ENCODE data around the gene OSBPL10. TPM values are rescaled to one million over a fixed set of nuclear protein-coding genes. Genes with fewer than 3 reads are reported as not detected.

OSBPL10 gene
- total RNA-seq, 1 donor from 2014 or later = 12.1 TPM

DNA sequence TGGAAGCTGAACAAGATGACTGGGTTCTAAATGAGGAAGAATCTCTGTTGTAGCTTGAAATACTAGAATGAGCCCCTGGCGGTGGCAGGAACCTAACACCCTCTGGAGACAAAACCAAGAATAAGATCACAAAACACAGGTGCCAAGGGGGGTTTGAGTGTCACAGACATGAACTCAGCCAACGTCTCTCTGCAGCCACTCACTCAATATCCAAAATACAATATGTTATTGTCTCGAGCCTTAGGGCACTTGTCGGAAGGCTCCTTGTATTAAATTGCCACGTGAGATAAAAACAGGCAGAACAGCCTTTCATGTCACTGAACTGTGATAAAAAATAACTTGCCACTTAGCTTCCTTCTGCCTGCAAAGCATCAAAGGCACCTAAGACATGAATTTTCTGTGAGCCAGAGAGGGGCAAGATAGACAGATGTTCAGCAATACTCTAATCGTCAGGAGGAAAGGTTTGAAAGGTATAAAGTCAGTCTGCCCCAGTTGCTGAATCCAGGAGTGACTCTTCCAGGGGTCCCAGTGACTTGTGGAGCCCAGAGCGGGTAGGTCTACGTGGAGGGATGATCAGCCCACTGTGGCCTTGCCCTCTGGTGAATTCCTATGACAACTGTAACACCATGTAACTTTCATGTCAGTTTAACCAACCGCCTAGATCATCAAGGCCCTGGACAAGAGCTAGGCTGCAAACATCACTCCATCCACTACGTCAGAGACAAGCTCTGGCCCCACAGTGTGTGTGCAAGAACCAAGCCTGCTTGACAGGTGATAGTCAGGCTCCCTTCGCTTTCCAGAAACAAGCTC is 165.2 kb downstream of the OSBPL10 start:
- no peaks in the 10 kb centered on the region for H3K4me1 Mint-ChIP-seq (ENCODE audit: low read depth)
- H3K9me3 Mint-ChIP-seq = no peaks in the 10 kb centered on the region
- no peak for DNase-seq (ENCODE audit: low spot score)
- no peak overlapping the region for H3K4me3 Mint-ChIP-seq
- intact Hi-C loops (cut with micrococcal nuclease) = no loop called here
- no peaks in the 10 kb centered on the region for H3K36me3 Mint-ChIP-seq (ENCODE audit: low read depth)
- H3K27ac Mint-ChIP-seq = no peak overlapping the region
- H3K27me3 Mint-ChIP-seq (ENCODE audit: insufficient read depth) = no peaks in the 10 kb centered on the region

DNA sequence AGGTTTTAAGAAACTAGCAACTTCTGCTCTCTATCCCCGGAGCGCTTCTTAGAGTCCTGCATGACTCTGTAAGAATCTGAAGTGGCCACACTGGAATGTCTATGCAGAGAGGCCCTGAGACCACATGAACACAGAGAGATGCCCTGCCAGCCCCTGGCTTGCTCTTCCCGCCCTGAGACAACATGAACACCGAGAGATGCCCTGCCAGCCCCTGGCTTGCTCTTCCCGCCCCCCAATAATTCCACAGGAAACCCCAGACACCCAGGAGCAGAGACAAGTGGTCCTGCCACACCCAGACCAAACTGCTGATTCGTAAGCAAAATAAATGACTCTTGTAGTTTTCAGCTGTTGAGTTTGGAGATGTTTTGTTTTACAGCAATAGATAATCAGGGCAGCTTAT is 166.1 kb downstream of the OSBPL10 start:
- no peak for DNase-seq (ENCODE audit: low spot score)

DNA sequence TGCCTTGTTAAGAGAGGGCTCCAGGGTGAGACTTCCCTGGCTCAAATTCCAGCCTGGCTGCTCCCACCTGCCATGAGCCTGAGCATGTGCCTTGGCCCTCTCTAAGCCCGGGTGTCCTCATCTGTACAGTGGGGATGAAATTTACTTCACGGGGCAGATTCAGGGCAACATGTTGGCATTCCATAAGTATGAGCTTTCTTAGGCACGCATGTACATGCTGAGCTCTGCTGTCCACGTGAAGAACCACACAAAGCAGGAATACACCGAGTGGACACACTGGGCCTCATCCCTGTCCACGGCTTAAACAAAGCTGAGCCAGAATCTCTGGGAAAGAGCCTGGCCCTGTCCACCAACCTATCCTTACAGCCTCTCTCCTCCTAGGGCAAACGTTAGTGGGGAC is 167.4 kb downstream of the OSBPL10 start:
- intact Hi-C loops (cut with micrococcal nuclease) = no loop called here
- H3K9me3 Mint-ChIP-seq = no peaks in the 10 kb centered on the region
- H3K36me3 Mint-ChIP-seq (ENCODE audit: low read depth) = no peaks in the 10 kb centered on the region
- no peak overlapping the region for H3K4me3 Mint-ChIP-seq
- H3K4me1 Mint-ChIP-seq (ENCODE audit: low read depth) = no peaks in the 10 kb centered on the region
- DNase-seq (ENCODE audit: low spot score) = no peak
- no peaks in the 10 kb centered on the region for H3K27me3 Mint-ChIP-seq (ENCODE audit: insufficient read depth)
- H3K27ac Mint-ChIP-seq = no peak overlapping the region

More for the DNA sequence above, 166.1 kb downstream of the OSBPL10 start:
- no peak overlapping the region for H3K27ac Mint-ChIP-seq
- no peaks in the 10 kb centered on the region for H3K36me3 Mint-ChIP-seq (ENCODE audit: low read depth)
- no peaks in the 10 kb centered on the region for H3K4me1 Mint-ChIP-seq (ENCODE audit: low read depth)
- no peaks in the 10 kb centered on the region for H3K27me3 Mint-ChIP-seq (ENCODE audit: insufficient read depth)
- intact Hi-C loops (cut with micrococcal nuclease) = no loop called here
- H3K4me3 Mint-ChIP-seq = no peak overlapping the region
- H3K9me3 Mint-ChIP-seq = no peaks in the 10 kb centered on the region

DNA sequence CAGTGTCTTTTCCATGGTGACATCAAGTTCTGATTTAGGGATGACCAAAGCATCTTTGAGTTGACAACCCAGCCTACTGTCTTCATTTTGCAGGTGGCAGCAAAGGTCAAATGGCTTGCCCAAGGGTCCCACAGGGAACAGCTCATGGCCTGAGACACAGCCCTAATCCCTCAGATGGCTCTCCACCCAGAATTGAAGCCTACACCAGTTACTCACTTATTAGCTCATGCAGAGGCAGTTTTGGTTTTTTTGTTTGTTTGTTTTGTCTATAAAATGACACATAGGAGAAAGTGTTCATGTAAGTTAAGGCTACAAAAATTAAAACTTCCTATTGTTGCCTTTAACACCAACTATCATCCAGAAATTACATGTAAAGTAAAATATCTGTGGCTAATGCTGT is 167.9 kb downstream of the OSBPL10 start:
- intact Hi-C loops (cut with micrococcal nuclease) = no loop called here
- no peaks in the 10 kb centered on the region for H3K4me1 Mint-ChIP-seq (ENCODE audit: low read depth)
- no peaks in the 10 kb centered on the region for H3K27me3 Mint-ChIP-seq (ENCODE audit: insufficient read depth)
- no peak overlapping the region for H3K4me3 Mint-ChIP-seq
- no peaks in the 10 kb centered on the region for H3K9me3 Mint-ChIP-seq
- DNase-seq (ENCODE audit: low spot score) = no peak
- no peaks in the 10 kb centered on the region for H3K36me3 Mint-ChIP-seq (ENCODE audit: low read depth)
- no peak overlapping the region for H3K27ac Mint-ChIP-seq

DNA sequence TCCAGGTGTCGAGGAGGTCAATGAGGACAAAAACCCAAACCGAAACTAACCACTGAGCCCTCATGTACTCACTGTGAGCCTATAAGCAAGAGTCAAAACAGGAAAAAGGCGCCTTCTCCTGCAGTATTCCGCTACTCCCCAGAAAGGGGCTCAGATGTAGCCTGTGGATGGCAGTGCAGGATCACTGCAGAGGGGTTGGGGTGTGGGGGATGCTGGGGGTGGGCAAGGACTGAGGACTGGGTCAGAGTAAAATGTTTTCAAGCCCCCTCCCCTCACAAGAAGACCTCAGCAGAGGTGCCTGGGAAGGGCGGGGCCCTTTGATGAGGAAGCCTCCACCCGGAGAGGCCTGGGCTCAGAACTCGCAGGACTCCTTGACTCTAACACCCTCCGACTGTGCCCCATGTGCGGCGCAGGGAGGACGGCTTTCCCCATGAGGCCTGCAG is 170.1 kb downstream of the OSBPL10 start:
- Mint-ChIP-seq H3K27ac (no peak overlapping the region), H3K27me3 (ENCODE audit: insufficient read depth) (no peaks in the 10 kb centered on the region), H3K4me1 (ENCODE audit: low read depth) (no peaks in the 10 kb centered on the region), H3K36me3 (ENCODE audit: low read depth) (no peaks in the 10 kb centered on the region), H3K9me3 (no peaks in the 10 kb centered on the region), H3K4me3 (no peak overlapping the region)
- no peak for DNase-seq (ENCODE audit: low spot score)
- intact Hi-C loops (cut with micrococcal nuclease) = no loop called here

DNA sequence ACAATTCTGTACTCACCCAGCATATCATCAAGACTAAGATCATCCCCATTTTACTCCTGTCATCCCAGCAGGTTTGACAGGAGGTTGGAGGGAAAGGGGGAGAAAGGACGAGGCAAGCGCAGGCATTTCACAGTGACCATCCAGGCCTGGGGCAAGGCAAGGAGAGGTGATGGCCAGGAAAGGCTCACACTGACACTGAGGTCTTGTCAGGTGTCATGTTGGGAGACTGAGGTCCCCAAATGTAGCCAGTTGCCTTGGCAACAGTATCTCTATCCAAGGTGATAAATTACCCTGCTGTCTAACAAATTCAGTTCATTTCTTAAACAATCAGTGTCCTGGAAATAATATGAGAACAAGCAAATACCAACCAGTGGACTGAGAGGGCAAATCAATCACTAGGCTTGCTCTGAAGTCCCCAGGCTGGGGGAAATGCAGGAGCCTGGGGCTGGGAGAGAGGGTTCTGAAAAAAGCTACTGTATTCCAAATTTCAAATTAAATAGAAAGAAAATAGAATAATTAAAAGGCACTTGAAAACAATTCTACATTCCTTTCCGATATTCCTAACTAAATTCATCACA is 172.8 kb downstream of the OSBPL10 start:
- Mint-ChIP-seq H3K9me3 (no peaks in the 10 kb centered on the region), H3K36me3 (ENCODE audit: low read depth) (no peaks in the 10 kb centered on the region), H3K4me1 (ENCODE audit: low read depth) (no peaks in the 10 kb centered on the region), H3K27ac (no peak overlapping the region), H3K4me3 (no peak overlapping the region), H3K27me3 (ENCODE audit: insufficient read depth) (no peaks in the 10 kb centered on the region)
- intact Hi-C loops (cut with micrococcal nuclease) = no loop called here
- DNase-seq (ENCODE audit: low spot score) = no peak

DNA sequence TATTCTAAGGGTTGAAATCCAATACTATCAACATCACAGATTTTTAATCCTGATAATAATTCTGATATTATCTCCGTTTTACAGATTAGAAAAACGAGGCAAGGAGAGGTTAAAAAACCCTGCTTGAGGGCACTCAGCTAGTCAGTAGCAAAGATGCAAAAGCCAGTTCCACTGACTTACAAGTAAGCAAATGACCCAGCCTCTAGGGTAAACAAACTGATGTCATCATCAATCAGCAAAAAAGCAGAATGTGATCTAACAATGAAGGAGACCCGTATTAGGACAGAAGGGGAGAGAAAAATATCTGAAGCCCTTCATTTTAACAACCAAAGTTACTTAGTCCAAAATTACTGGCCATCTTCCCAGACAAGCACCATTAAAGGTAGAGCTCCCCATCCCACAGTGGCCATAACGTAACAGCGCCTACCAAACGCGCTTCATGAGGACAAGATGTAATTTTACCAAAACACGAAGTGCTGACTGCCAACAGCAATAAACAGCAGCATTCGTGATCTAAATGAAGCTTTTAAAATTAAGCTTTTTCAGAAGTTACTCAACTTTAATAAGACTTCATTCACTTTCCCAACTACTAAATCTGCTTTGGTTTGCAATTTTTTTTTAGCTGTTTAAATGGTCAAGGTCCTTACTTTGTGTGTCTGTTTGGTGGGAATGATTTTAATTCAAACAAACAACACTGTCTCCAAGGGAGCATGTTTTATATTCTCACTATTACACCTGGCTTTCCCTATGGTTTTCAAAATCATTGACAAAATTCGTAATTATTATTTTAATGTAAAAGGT is 176.6 kb downstream of the OSBPL10 start:
- Mint-ChIP-seq H3K36me3 (ENCODE audit: low read depth) (no peaks in the 10 kb centered on the region), H3K4me1 (ENCODE audit: low read depth) (no peaks in the 10 kb centered on the region), H3K4me3 (no peak overlapping the region), H3K27ac (no peak overlapping the region), H3K27me3 (ENCODE audit: insufficient read depth) (no peaks in the 10 kb centered on the region), H3K9me3 (no peaks in the 10 kb centered on the region)
- no peak for DNase-seq (ENCODE audit: low spot score)
- intact Hi-C loops (cut with micrococcal nuclease) = no loop called here

DNA sequence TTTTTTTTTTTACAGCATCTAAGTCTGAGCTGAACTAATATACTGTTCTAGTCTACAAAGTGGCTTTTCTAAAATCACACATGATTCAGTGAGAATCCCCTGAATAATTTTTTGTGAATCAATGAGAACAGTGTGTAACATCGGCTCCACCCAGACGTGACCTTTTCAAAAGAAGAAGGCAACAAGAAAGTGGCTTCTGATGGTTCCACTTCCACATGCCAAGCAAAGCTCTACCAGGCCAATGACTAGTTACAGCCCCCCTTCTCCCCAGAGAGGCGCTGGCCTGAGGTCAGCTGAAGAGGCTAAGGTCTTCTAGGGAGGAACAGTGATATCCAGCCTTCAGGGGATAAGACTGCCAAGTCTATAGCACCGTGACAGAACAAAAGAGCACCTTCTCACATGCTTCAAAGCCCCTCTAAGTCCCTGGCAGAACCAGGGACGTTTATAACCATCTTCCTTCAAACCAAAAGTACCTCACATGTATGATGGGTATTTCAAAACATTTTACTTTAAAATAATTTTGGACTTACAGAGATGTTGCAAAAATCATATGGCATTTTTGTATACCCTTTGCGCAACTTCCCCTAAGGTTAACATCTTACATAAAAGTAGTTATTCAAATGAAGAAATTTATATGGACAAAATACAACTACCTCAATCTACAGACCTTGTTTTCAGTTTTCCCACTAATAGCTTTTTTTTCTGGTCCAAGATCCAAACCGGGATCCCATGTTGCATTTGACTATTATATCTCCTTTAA is 177.9 kb downstream of the OSBPL10 start:
- intact Hi-C loops (cut with micrococcal nuclease) = no loop called here
- Mint-ChIP-seq H3K27me3 (ENCODE audit: insufficient read depth) (no peaks in the 10 kb centered on the region), H3K27ac (no peak overlapping the region), H3K4me1 (ENCODE audit: low read depth) (no peaks in the 10 kb centered on the region), H3K9me3 (no peaks in the 10 kb centered on the region), H3K36me3 (ENCODE audit: low read depth) (no peaks in the 10 kb centered on the region), H3K4me3 (no peak overlapping the region)
- DNase-seq (ENCODE audit: low spot score) = no peak

DNA sequence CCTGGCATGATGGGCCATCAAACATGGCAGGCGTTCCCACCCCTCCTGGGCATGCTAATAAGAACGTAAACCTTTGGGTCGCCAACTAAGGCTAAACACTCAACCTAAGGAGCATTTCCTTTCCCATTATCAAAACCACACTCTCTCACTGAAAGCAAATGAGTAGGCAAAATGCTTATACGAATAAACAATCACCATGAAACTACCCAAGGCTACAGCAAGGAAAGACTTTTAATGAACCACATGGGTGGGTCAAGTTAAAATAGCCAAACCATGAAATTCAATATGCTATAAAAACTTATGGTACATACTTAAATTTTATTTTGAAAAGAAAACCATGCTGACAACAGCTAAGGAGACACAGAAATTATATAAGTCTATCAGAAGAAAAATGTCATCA is 180.6 kb downstream of the OSBPL10 start:
- Mint-ChIP-seq H3K36me3 (ENCODE audit: low read depth) (peaks cover 3% of the 10 kb centered on the region), H3K4me1 (ENCODE audit: low read depth) (no peaks in the 10 kb centered on the region), H3K27ac (no peak overlapping the region), H3K4me3 (no peak overlapping the region), H3K27me3 (ENCODE audit: insufficient read depth) (no peaks in the 10 kb centered on the region), H3K9me3 (peaks cover 6% of the 10 kb centered on the region)
- no peak for DNase-seq (ENCODE audit: low spot score)
- intact Hi-C loops (cut with micrococcal nuclease) = no loop called here

DNA sequence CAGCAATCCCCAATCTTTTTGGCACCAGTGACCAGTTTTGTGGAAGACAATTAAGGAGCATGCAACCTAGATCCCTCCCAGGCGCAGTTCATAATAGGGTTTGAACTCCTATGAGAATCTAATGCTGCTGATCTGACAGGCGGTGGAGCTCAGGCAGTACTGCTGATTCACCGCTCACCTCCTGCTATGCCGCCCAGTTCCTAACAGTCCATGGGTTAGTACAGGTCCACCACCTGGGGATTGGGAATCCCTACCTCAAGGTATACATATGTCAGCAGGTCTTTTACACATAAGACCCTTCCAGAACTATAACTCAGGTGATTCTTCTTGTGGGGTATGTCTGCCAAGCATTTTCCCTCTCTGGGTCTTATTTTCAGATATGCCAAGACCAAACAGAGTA is 182.2 kb downstream of the OSBPL10 start:
- Mint-ChIP-seq H3K4me3 (no peak overlapping the region), H3K36me3 (ENCODE audit: low read depth) (peaks cover 5% of the 10 kb centered on the region), H3K27ac (no peak overlapping the region), H3K4me1 (ENCODE audit: low read depth) (no peaks in the 10 kb centered on the region), H3K27me3 (ENCODE audit: insufficient read depth) (no peaks in the 10 kb centered on the region), H3K9me3 (peaks cover 12% of the 10 kb centered on the region)
- DNase-seq (ENCODE audit: low spot score) = no peak
- intact Hi-C loops (cut with micrococcal nuclease) = no loop called here

DNA sequence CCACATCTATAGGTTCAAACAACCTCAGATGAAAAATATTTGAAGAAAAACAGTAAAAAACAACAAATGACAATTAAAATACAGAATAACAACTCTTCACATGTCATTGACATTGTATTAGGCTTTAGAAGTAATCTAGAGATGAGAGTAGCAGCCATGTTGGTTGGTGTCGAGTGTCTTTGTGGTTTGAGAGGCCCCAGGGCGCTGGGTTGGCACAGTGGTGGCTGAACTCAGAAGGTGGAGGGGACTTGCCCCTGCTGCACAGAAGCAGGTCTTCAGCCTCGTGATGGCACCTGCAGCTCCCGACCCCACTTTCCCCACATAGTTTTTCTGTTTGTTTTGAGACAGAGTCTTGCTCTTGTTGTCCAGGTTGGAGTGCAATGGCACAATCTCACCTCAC is 187.2 kb downstream of the OSBPL10 start:
- no peak for DNase-seq (ENCODE audit: low spot score)
- Mint-ChIP-seq H3K4me1 (ENCODE audit: low read depth) (no peaks in the 10 kb centered on the region), H3K27me3 (ENCODE audit: insufficient read depth) (no peaks in the 10 kb centered on the region), H3K36me3 (ENCODE audit: low read depth) (peaks cover 5% of the 10 kb centered on the region), H3K4me3 (no peak overlapping the region), H3K27ac (no peak overlapping the region), H3K9me3 (peaks cover 12% of the 10 kb centered on the region)
- intact Hi-C loops (cut with micrococcal nuclease) = no loop called here

DNA sequence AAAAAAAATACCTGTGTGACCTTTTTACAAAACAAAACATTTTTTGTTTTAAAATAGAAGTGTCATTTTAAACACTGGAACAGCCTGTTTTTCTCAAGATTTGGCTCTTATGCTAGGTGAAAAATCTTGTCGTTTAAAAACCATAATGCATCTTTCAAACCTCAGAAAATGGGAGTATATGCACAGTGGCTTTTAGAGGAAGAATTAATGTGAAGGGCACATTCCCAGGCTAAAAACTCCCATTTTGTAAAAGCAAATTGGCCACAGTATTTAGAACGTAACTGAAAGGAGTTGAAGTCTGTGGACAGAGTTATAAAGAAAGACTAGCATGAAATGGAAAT is 190.0 kb downstream of the OSBPL10 start:
- DNase-seq (ENCODE audit: low spot score) = no peak
- Mint-ChIP-seq H3K27ac (no peak overlapping the region), H3K36me3 (ENCODE audit: low read depth) (peaks cover 5% of the 10 kb centered on the region), H3K4me1 (ENCODE audit: low read depth) (no peaks in the 10 kb centered on the region), H3K27me3 (ENCODE audit: insufficient read depth) (no peaks in the 10 kb centered on the region), H3K9me3 (peaks cover 12% of the 10 kb centered on the region), H3K4me3 (no peak overlapping the region)
- intact Hi-C loops (cut with micrococcal nuclease) = no loop called here
